GM10248 (cell line): ENCODE results near the gene BCO1.

Source experiments
- CTCF ChIA-PET: fragments of 300-600 bp; sonication (Branson Sonifier 250); formaldehyde crosslinking; extraction: SDS; loops from one replicate; lab custom pipeline; 2021; ENCODE audit warnings: antibody characterized with exemption; lab: Yijun Ruan, JAX
- POLR2A ChIA-PET: fragments of 350-650 bp; sonication (Branson Sonifier 250); formaldehyde crosslinking; extraction: SDS; loops from one replicate; lab custom pipeline; 2020; ENCODE audit warnings: antibody characterized with exemption; lab: Yijun Ruan, JAX
- DNase-seq: peaks from one replicate; pipeline ENCODE4 v3.0.0; 2012; ENCODE audit errors: extremely low spot score
- TF ChIP-seq, protein P1 (sequence below): IDR thresholded peaks from 2 replicates; pipeline ENCODE4 v1.5.1; 2012; ENCODE audit warnings: mild to moderate bottlenecking, low read depth; ENCODE audit errors: extremely low read depth, missing control alignments, control extremely low read depth

BCO1 gene

DNA sequence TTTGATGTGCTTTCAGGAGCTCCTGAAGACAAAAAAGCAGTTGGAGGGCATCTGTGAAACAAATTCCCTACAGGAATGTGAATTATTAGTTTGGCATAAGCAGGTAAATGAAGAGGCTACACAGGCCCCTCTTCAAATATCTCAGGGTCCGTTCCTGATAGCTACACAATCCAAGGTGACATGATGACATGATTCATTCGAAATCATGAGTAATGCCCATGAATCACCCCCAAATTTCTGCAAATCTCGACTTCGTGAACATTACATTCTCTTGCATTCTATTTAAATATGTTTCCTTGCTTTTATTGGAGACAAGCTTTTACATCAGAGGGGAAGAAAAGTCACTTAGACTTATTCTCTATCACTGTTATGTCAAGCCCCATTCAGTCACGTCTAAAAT is 98.6 kb downstream of the BCO1 start:
- DNase-seq = no peak
- POLR2A ChIA-PET = no interaction called here
- CTCF ChIA-PET = no interaction called here
- TF ChIP-seq, protein P1, sequence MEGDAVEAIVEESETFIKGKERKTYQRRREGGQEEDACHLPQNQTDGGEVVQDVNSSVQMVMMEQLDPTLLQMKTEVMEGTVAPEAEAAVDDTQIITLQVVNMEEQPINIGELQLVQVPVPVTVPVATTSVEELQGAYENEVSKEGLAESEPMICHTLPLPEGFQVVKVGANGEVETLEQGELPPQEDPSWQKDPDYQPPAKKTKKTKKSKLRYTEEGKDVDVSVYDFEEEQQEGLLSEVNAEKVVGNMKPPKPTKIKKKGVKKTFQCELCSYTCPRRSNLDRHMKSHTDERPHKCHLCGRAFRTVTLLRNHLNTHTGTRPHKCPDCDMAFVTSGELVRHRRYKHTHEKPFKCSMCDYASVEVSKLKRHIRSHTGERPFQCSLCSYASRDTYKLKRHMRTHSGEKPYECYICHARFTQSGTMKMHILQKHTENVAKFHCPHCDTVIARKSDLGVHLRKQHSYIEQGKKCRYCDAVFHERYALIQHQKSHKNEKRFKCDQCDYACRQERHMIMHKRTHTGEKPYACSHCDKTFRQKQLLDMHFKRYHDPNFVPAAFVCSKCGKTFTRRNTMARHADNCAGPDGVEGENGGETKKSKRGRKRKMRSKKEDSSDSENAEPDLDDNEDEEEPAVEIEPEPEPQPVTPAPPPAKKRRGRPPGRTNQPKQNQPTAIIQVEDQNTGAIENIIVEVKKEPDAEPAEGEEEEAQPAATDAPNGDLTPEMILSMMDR = no peak
